ENCODE measurements around the gene CTNNA1.
A peak's percentile ranks its signal among the peaks of the same experiment; 100 is the strongest.

CTNNA1 gene

GRCh38 chr5:138967791-138968448 lies 214.7 kb downstream of the CTNNA1 start:
- peak; percentile 79 for DNase-seq (ENCODE audit: low read depth)
- no peak for TF ChIP-seq CTCF (IDR thresholded peaks at IDR 0.05; ENCODE audit: control insufficient read depth, extremely low read depth, insufficient read depth)

GRCh38 chr5:138968601-138969000 lies 215.4 kb downstream of the CTNNA1 start:
- no peak overlapping the region for H3K4me3 ChIP-seq (ENCODE audit: low read depth, low read length)
- DNase-seq (ENCODE audit: low read depth) = no peak
- no peak for TF ChIP-seq CTCF (IDR thresholded peaks at IDR 0.05; ENCODE audit: control insufficient read depth, extremely low read depth, insufficient read depth)

More at GRCh38 chr5:138967791-138968448, 214.7 kb downstream of the CTNNA1 start:
- no peak overlapping the region for H3K4me3 ChIP-seq (ENCODE audit: low read depth, low read length)

- no peak for TF ChIP-seq CTCF (IDR thresholded peaks at IDR 0.05; ENCODE audit: control insufficient read depth, extremely low read depth, insufficient read depth)
- H3K4me3 ChIP-seq (ENCODE audit: low read depth, low read length) = no peak overlapping the region
- DNase-seq (ENCODE audit: low read depth) = no peak
Observed at GRCh38 chr5:138969323-138970002, 216.2 kb downstream of the CTNNA1 start.

GRCh38 chr5:138972230-138972629 lies 219.0 kb downstream of the CTNNA1 start:
- TF ChIP-seq CTCF (IDR thresholded peaks at IDR 0.05; ENCODE audit: control insufficient read depth, extremely low read depth, insufficient read depth) = no peak
- no peak for DNase-seq (ENCODE audit: low read depth)
- H3K4me3 ChIP-seq (ENCODE audit: low read depth, low read length) = no peak overlapping the region

- no peak for DNase-seq (ENCODE audit: low read depth)
- no peak overlapping the region for H3K4me3 ChIP-seq (ENCODE audit: low read depth, low read length)
- 0 out of 2 replicates have a peak, but pooled peaks have one; percentile 4 for TF ChIP-seq CTCF (IDR thresholded peaks at IDR 0.05; ENCODE audit: control insufficient read depth, extremely low read depth, insufficient read depth)
Observed at GRCh38 chr5:138972836-138973235, 219.6 kb downstream of the CTNNA1 start.

GRCh38 chr5:138974227-138975063 lies 221.2 kb downstream of the CTNNA1 start:
- DNase-seq (ENCODE audit: low read depth) = no peak
- TF ChIP-seq CTCF (IDR thresholded peaks at IDR 0.05; ENCODE audit: control insufficient read depth, extremely low read depth, insufficient read depth) = no peak
- H3K4me3 ChIP-seq (ENCODE audit: low read depth, low read length) = no peak overlapping the region

All from LNCaP clone FGC (cell line).